ENCODE results near the gene RSRC1. TPM values are rescaled to one million over a fixed set of nuclear protein-coding genes. Genes with fewer than 3 reads are reported as not detected.

Gene RSRC1
- total RNA-seq, 4 donors from 2014 or later, result 27.7 to 36.7 (median 31.9) TPM

GRCh38 chr3:158560979-158561378, 451.1 kb downstream of the RSRC1 start:
- DNase-seq, result no peak
- TF ChIP-seq CTCF (IDR thresholded peaks at IDR 0.05 in 4 of 5, conservative IDR thresholded peaks at IDR 0.05 in 1 of 5), result no peak
- ATAC-seq, result peak; percentile 75 to 89
- in situ Hi-C loops (cut with MboI; ENCODE audit: low sequenced_read_pairs in 4 of 4) (no loop called here), intact Hi-C loops (cut with DNase I; ENCODE audit: low total_unique reads) (no loop called here)
- Histone ChIP-seq H3K4me3 (no peak overlapping the region), H3K27ac (peak overlapping the region in 3 of 4 donors; percentile 21 to 60 (median 50)), H3K4me1 (peaks cover 7 to 17% of the 10 kb centered on the region in 2 donors), H3K27me3 (no peaks in the 10 kb centered on the region), H3K9me3 (no peaks in the 10 kb centered on the region), H3K36me3 (no peaks in the 10 kb centered on the region)

DNA sequence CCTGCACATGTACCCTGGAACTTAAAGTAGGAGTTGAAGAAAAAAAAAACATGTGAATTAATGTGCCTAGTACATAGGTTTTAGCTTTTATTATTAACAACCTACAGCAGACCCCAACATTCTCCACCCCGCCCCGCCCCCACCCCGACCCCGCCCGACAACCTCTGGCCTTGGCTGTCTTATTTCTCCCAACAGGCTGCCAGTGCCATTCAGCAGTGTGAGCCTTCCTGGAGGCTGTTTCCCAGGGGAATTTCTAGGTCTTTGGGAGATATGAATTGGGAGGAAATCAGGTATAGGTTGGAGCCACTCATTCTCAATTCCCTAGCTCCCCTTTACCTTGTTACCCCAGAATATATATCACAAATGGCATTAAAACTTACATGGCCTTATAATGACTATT, 452.8 kb downstream of the RSRC1 start:
- DNase-seq (no peak), ATAC-seq (no peak)
- H3K27ac ChIP-seq, result no peak overlapping the region
- H3K27me3 ChIP-seq, result no peaks in the 10 kb centered on the region
- H3K4me1 ChIP-seq, result peaks cover 7 to 17% of the 10 kb centered on the region in 2 donors
- no peak overlapping the region for H3K4me3 ChIP-seq
- H3K9me3 ChIP-seq, result no peaks in the 10 kb centered on the region
- intact Hi-C loops (cut with DNase I; ENCODE audit: low total_unique reads) (no loop called here), in situ Hi-C loops (cut with MboI; ENCODE audit: low sequenced_read_pairs in 4 of 4) (no loop called here)
- no peaks in the 10 kb centered on the region for H3K36me3 ChIP-seq
- TF ChIP-seq POLR2A (IDR thresholded peaks at IDR 0.05), result no peak
- TF ChIP-seq CTCF (IDR thresholded peaks at IDR 0.05 in 4 of 5, conservative IDR thresholded peaks at IDR 0.05 in 1 of 5), result no peak

DNA sequence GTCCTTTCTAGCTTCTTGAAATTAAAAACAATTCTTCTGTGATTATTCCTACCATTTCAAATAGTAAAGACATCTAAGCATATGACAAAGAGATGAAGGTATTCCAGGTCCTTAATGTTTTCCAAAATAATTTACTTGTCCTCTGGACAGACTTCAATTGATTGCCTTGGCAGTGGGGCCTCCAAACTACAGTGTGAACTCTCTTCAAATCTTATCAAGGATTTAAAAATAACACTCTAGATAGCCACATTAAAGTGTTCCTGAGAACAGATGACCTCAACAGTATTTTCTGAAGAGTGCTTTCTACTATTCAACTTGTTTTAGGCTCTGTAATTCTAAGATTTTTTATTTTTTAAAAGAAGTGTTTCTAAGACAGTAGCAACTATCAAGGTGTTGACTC, 453.2 kb downstream of the RSRC1 start:
- Histone ChIP-seq H3K9me3 (no peaks in the 10 kb centered on the region), H3K27ac (no peak overlapping the region), H3K4me1 (peaks cover 7 to 17% of the 10 kb centered on the region in 2 donors), H3K4me3 (no peak overlapping the region), H3K36me3 (no peaks in the 10 kb centered on the region), H3K27me3 (no peaks in the 10 kb centered on the region)
- TF ChIP-seq POLR2A (IDR thresholded peaks at IDR 0.05) (no peak), CTCF (IDR thresholded peaks at IDR 0.05 in 4 of 5, conservative IDR thresholded peaks at IDR 0.05 in 1 of 5) (no peak)
- intact Hi-C loops (cut with DNase I; ENCODE audit: low total_unique reads), result no loop called here
- DNase-seq, result no peak
- in situ Hi-C loops (cut with MboI; ENCODE audit: low sequenced_read_pairs in 4 of 4), result no loop called here
- no peak for ATAC-seq

GRCh38 chr3:158565076-158565475, 455.2 kb downstream of the RSRC1 start:
- no peaks in the 10 kb centered on the region for H3K27me3 ChIP-seq
- H3K27ac ChIP-seq, result no peak overlapping the region
- in situ Hi-C loops (cut with MboI; ENCODE audit: low sequenced_read_pairs in 4 of 4), result no loop called here
- no peak overlapping the region for H3K4me3 ChIP-seq
- no peaks in the 10 kb centered on the region for H3K9me3 ChIP-seq
- ATAC-seq (no peak), DNase-seq (no peak)
- no peaks in the 10 kb centered on the region for H3K36me3 ChIP-seq
- intact Hi-C loops (cut with DNase I; ENCODE audit: low total_unique reads), result no loop called here
- H3K4me1 ChIP-seq, result peaks cover 19 to 27% of the 10 kb centered on the region in 2 donors
- no peak for TF ChIP-seq CTCF (IDR thresholded peaks at IDR 0.05 in 4 of 5, conservative IDR thresholded peaks at IDR 0.05 in 1 of 5)
- TF ChIP-seq POLR2A (IDR thresholded peaks at IDR 0.05), result no peak

- DNase-seq, result no peak
- ATAC-seq, result no peak
- H3K36me3 ChIP-seq, result no peaks in the 10 kb centered on the region
- in situ Hi-C loops (cut with MboI; ENCODE audit: low sequenced_read_pairs in 4 of 4) (no loop called here), intact Hi-C loops (cut with DNase I; ENCODE audit: low total_unique reads) (no loop called here)
- no peaks in the 10 kb centered on the region for H3K27me3 ChIP-seq
- H3K4me3 ChIP-seq, result no peak overlapping the region
- H3K27ac ChIP-seq, result peak overlapping the region in 3 of 4 donors; percentile 89 to 95 (median 94)
- no peaks in the 10 kb centered on the region for H3K9me3 ChIP-seq
- peaks cover 14 to 16% of the 10 kb centered on the region in 2 donors for H3K4me1 ChIP-seq
- TF ChIP-seq CTCF (IDR thresholded peaks at IDR 0.05 in 4 of 5, conservative IDR thresholded peaks at IDR 0.05 in 1 of 5) (no peak), POLR2A (IDR thresholded peaks at IDR 0.05) (no peak)
These were observed 458.9 kb downstream of the RSRC1 start for GRCh38 chr3:158568784-158569183.

Data from gastrocnemius medialis (tissue), 4 donors.